HG03066 (cell line): ENCODE measurements around the gene SORCS3.

ENCODE experiments used
- ATAC-seq: cut with Tn5 transposase; IDR thresholded peaks from one replicate; pipeline ENCODE4 v1.9.1; 2021; ENCODE audit warnings: low read depth; ENCODE audit not compliant: unreplicated experiment

SORCS3 gene

GRCh38 chr10:105237685-105238084 is 596.6 kb downstream of the SORCS3 start:
- no peak for ATAC-seq

GRCh38 chr10:105239311-105240219 is 598.5 kb downstream of the SORCS3 start:
- ATAC-seq = no peak

- no peak for ATAC-seq
These were observed 600.2 kb downstream of the SORCS3 start for GRCh38 chr10:105241254-105241653.

- ATAC-seq = no peak
These were observed 602.3 kb downstream of the SORCS3 start for GRCh38 chr10:105243381-105243780.

- ATAC-seq = no peak
These were observed 602.7 kb downstream of the SORCS3 start for GRCh38 chr10:105243825-105244224.

GRCh38 chr10:105247831-105248499 is 606.9 kb downstream of the SORCS3 start:
- no peak for ATAC-seq

- no peak for ATAC-seq
These were observed 611.8 kb downstream of the SORCS3 start for GRCh38 chr10:105252911-105253310.

- no peak for ATAC-seq
These were observed 612.6 kb downstream of the SORCS3 start for GRCh38 chr10:105253515-105254212.

- no peak for ATAC-seq
These were observed 617.1 kb downstream of the SORCS3 start for GRCh38 chr10:105258036-105258673.

- ATAC-seq = no peak
These were observed 617.6 kb downstream of the SORCS3 start for GRCh38 chr10:105258674-105259065.

GRCh38 chr10:105259201-105259600 is 618.1 kb downstream of the SORCS3 start:
- ATAC-seq = no peak

- ATAC-seq = no peak
These were observed 621.6 kb downstream of the SORCS3 start for GRCh38 chr10:105262666-105263065.

GRCh38 chr10:105266966-105267539 is 626.0 kb downstream of the SORCS3 start:
- ATAC-seq = no peak

GRCh38 chr10:105268961-105269360 is 627.9 kb downstream of the SORCS3 start:
- ATAC-seq = no peak

GRCh38 chr10:105269689-105270088 is 628.6 kb downstream of the SORCS3 start:
- no peak for ATAC-seq

GRCh38 chr10:105274556-105275070 is 633.5 kb downstream of the SORCS3 start:
- no peak for ATAC-seq

GRCh38 chr10:105278439-105278838 is 637.3 kb downstream of the SORCS3 start:
- ATAC-seq = no peak

- ATAC-seq = no peak
These were observed 638.0 kb downstream of the SORCS3 start for GRCh38 chr10:105279101-105279500.

- ATAC-seq = no peak
These were observed 639.8 kb downstream of the SORCS3 start for GRCh38 chr10:105280895-105281294.
